Spinal cord (tissue), 10 donors: ENCODE data around the gene KIF20A. TPM values are rescaled to one million over a fixed set of nuclear protein-coding genes. Genes with fewer than 3 reads are reported as not detected.
"Not testable (repeated sequence)": the region's sequence is repeated elsewhere in the genome, so short reads cannot be mapped to it uniquely, and the experiment has no call there.

Source experiments
- DNase-seq, 6 donors: peaks; one replicate each; pipeline versions ENCODE4 v3.0.0 to v3.0.0-alpha.2; 2013 to 2015; ENCODE audit warnings: low spot score in 6 of 6, low read depth in 4 of 6
- H3K27ac ChIP-seq: one replicate; pipeline ENCODE4 v1.5.1; 2013; ENCODE audit warnings: low read depth, low read length, control low read depth
- H3K27me3 ChIP-seq: one replicate; pipeline ENCODE4 v1.6.1; 2013; ENCODE audit warnings: low read length; ENCODE audit not compliant: control insufficient read depth, insufficient read depth
- H3K36me3 ChIP-seq: one replicate; pipeline ENCODE4 v1.6.1; 2013; ENCODE audit warnings: low read length; ENCODE audit not compliant: control insufficient read depth, insufficient read depth
- H3K4me1 ChIP-seq: one replicate; pipeline ENCODE4 v1.6.1; 2013; ENCODE audit warnings: low read length; ENCODE audit not compliant: control insufficient read depth, insufficient read depth
- H3K4me3 ChIP-seq: one replicate; pipeline ENCODE4 v1.5.1; 2013; ENCODE audit warnings: low read depth, low read length, control low read depth
- H3K9me3 ChIP-seq: one replicate; pipeline ENCODE4 v1.6.1; 2013; ENCODE audit warnings: low read length; ENCODE audit not compliant: control insufficient read depth, insufficient read depth
- WGBS: methylation state at CpG from one replicate; pipeline ENCODE4 v1.1.5; 2013; ENCODE audit warnings: missing lambda C conversion rate; ENCODE audit not compliant: insufficient coverage; 5-methylcytosine and 5-hydroxymethylcytosine counted together
- long read RNA-seq, 4 donors: transcript quantifications; one replicate each; lab custom pipeline, GENCODE V29; 2026
- polyA plus RNA-seq, 2 donors: library from polyadenylated mRNA; unstranded; fragments of 120-200 nt; gene quantifications; one replicate each; pipeline ENCODE4 v1.2.1, GENCODE V29; 2013; ENCODE audit not compliant: insufficient read length in 2 of 2
- total RNA-seq, 2 donors: library from RNA; depleted of rRNA in 1 of 2; stranded (reverse); fragments of 120-200 nt in 1 of 2; fragments of >200 nt in 1 of 2; gene quantifications; one replicate each; pipeline versions ENCODE4 v1.2.3 to v1.2.4, GENCODE V29; 2013 to 2014
- donor health status: healthy.

KIF20A gene
- 10 to 100 TPM; 13.5 to 18.7 TPM for total RNA-seq
- polyA plus RNA-seq = 10 to 100 TPM; 11.5 to 14.0 TPM
- long read RNA-seq, donor 1, partial matches to known transcripts = 17 of 30 reads
- long read RNA-seq, donor 1, other reads (novel, unspliced or antisense) = 12 of 30 reads
- long read RNA-seq, donor 2, partial matches to known transcripts = 0 of 1 reads
- long read RNA-seq, donor 2, other reads (novel, unspliced or antisense) = 0 of 1 reads
- long read RNA-seq, donor 3, partial matches to known transcripts = 34 of 35 reads
- long read RNA-seq, donor 3, other reads (novel, unspliced or antisense) = 0 of 35 reads
- long read RNA-seq, donor 4, partial matches to known transcripts = 0 of 3 reads
- long read RNA-seq, donor 4, other reads (novel, unspliced or antisense) = 0 of 3 reads

DNA sequence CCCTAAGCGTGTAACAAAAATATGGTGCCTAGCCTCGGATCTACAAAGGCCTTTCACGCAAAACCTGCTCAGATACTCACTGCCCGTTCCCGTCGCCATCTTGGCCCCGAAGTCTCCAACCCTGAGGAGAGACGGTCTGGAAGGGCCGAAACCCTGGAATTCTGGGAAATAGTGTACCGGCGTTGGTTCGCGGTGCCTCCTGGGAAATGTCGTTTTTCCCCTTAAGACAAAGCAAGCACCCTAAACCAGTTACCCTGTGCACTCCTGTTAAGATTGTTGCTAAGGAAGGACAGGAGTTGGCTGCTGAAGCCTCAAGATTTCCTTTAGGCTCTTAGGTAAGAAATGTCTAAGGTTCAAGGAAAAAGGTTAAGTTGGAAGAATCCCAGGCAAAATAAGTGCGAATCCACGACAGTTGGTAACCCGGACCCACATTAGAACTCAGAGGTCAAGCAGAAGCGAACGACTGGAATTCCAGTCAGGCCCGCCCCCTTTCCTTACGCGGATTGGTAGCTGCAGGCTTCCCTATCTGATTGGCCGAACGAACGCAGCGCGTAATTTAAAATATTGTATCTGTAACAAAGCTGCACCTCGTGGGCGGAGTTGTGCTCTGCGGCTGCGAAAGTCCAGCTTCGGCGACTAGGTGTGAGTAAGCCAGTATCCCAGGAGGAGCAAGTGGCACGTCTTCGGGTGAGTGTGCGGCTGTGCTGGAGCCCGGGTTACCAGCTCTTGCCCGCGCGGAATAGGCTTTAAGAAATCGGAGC is at the start of gene KIF20A, which contains the start of gene BRD8:
Gene KIF20A, plus strand, starts transcription at position 597 of the 761 bp plus-strand sequence. CDS start 569 bp downstream, outside the sequence.
Gene BRD8, minus strand, starts transcription at position 115 of the 761 bp plus-strand sequence. Its CDS starts 16 bp downstream, at position 99.
- Histone ChIP-seq H3K4me1 (peaks cover 19% of the 10 kb centered on the region), H3K27ac (peak within 1 kb of the TSS; percentile 94), H3K4me3 (peak within 1 kb of the TSS; percentile 95), H3K36me3 (peaks cover 30% of the 10 kb centered on the region), H3K27me3 (no peaks in the 10 kb centered on the region), H3K9me3 (no peaks in the 10 kb centered on the region)
- WGBS = 0% methylated on average over 32 of the region's 41 CpGs
- DNase-seq = peak; percentile 93 to 99 (median 97)

DNA sequence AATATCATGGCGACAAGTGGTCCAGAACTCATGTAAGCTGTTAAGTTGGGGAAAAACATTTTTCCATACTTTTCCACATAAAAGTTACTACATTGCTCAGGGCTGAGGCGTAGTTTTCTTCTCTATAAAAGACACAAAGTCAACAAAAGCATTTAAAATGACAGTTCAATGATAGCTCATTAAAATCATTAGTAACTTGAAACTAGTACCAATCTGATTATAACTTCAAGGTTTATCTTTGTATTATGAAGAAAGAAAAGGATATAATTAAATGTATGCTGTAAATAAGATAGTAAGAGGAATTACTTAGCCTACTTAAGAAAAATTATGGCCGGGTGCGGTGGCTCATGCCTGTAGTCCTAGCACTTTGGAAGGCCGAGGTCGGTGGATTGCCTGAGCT is 49.6 kb upstream of the KIF20A start:
- no peak for DNase-seq
- no peak overlapping the region for H3K4me3 ChIP-seq
- no peaks in the 10 kb centered on the region for H3K27me3 ChIP-seq
- 92% methylated on average over 4 of the region's 6 CpGs for WGBS
- H3K27ac ChIP-seq = no peak overlapping the region
- H3K36me3 ChIP-seq = no peaks in the 10 kb centered on the region
- H3K4me1 ChIP-seq = no peaks in the 10 kb centered on the region
- H3K9me3 ChIP-seq = no peaks in the 10 kb centered on the region

DNA sequence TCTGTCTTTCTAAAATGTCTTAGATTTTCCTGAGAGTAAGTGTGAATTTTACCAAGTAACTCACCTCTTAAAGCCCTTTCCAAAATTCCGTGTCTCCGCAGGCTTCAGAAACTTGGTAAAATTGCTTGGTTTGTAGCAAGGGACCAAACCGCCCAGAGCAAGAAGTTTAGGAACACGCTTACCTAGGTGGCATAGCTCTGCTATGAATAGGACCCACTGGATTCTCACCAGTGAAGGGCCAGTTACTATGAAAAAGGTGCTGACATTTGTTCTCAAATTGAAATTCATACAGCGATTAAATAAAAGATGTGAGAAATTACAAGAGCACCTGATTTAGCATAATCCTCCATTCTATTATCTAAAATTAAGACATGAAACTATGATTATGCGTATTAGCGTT is 46.4 kb upstream of the KIF20A start:
- WGBS = 83% methylated on average over 2 of the region's 7 CpGs
- Histone ChIP-seq H3K36me3 (no peaks in the 10 kb centered on the region), H3K4me3 (no peak overlapping the region), H3K4me1 (no peaks in the 10 kb centered on the region), H3K27ac (no peak overlapping the region), H3K9me3 (no peaks in the 10 kb centered on the region), H3K27me3 (no peaks in the 10 kb centered on the region)
- DNase-seq = no peak

DNA sequence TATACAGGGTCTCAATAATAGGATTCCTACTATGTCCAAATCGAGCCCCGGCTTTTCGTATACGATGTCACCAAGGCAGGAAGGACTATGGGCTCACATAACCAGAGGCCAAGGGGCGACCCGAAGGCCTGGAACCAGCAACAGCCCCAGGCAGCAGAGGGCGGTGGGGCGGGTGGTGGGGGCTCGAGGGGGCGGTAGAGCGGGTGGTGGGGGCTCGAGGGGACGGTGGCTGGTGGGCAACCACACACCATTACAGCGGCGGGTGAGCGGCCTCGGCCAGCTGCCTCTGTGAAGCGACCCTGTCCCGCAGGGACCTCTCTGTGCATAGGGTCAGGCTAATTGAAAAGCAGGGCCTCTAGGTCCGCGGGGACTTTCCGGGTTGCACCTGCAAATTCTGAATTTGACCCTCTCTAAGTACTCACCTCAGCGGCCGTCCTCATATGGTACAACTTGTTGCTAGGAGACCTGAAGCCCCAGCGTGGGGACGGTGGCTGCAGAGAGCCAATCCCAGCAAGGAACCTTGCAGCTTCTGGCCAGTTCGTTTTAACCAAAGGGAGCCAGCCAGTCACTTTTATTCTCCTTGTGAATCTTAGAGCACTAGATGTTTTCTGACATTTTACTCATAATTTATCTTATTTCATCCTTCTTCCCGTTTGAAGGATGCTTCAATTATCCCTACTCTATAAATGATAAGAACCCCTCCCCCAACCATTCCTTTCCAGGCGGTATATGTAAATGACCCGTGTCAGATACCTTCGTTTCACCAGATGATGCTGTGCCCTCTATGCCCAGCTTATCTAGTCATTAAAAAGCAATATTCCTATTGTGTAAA is 39.7 kb upstream of the KIF20A start, which contains the start of gene NME5:
Gene NME5, minus strand, starts transcription at position 480 of the 832 bp plus-strand sequence. CDS start 648 bp downstream, outside the sequence.
- H3K4me3 ChIP-seq = peak within 1 kb of the TSS; percentile 77
- no peaks in the 10 kb centered on the region for H3K4me1 ChIP-seq
- H3K27me3 ChIP-seq = no peaks in the 10 kb centered on the region
- peak; percentile 72 to 95 (median 80) for DNase-seq
- H3K36me3 ChIP-seq = no peaks in the 10 kb centered on the region
- H3K9me3 ChIP-seq = no peaks in the 10 kb centered on the region
- no peak within 1 kb of the TSS for H3K27ac ChIP-seq
- WGBS = under 1% methylated on average over 21 of the region's 31 CpGs

DNA sequence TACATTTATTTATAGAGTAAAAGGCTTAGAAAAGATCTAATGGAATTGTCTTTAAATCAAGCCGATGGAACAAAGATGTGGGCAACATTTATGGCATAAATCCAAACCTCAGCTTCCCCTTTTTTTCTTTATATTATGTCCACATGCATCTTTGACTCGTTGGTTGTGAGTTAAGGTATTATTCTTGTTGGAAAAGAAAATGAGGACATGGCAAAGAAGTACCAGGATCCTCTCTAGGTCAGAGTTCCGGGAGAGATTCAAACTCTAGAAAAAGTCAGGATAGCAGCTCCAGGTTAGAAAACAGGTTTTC is 39.2 kb upstream of the KIF20A start:
- 83% methylated on average over 1 of the region's 3 CpGs for WGBS
- DNase-seq = no peak
- no peaks in the 10 kb centered on the region for H3K27me3 ChIP-seq
- H3K27ac ChIP-seq = no peak overlapping the region
- H3K36me3 ChIP-seq = no peaks in the 10 kb centered on the region
- H3K9me3 ChIP-seq = no peaks in the 10 kb centered on the region
- peak overlapping the region; percentile 77 for H3K4me3 ChIP-seq
- H3K4me1 ChIP-seq = no peaks in the 10 kb centered on the region

DNA sequence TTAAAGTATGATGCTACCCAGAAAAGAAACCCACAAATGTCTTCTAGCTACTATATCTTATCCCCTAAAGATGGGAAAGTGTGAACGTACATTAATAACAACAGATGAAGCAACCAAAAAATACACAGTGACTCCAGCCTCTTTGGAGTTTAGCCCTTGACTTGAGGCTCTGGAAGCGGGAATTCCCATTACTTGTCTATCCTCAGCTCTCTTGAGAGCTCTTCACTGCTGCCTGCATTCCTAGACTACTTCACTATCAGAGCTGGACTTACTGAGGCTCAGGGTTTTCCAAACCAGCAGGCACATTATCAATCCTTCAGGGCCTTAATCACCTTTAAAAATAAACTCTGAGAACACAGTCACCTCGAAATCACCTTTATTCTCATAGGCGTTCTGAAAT is 38.6 kb upstream of the KIF20A start:
- H3K27me3 ChIP-seq = no peaks in the 10 kb centered on the region
- DNase-seq = no peak

DNA sequence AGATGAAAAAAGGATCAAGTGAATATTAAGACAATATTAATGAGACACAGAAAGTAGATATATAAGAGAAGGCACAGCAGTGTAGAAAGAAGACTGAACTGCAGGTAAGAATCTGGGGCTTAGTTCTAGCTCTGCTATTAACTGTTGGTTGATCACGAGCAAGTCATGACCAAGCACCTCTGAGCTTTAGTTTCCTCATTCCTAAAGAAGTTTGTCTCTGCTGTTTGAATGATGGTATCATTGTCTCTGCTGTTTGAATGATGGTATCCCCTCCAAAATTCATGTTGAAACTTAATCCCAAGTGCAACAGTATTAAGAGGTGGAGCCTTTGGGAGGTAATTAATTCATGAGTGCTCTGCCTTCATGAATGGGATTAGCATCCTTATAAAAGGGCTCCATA is 37.2 kb upstream of the KIF20A start:
- DNase-seq = no peak
- no peaks in the 10 kb centered on the region for H3K27me3 ChIP-seq
- no peaks in the 10 kb centered on the region for H3K4me1 ChIP-seq
- H3K9me3 ChIP-seq = no peaks in the 10 kb centered on the region
- no peak overlapping the region for H3K27ac ChIP-seq
- no peaks in the 10 kb centered on the region for H3K36me3 ChIP-seq
- no peak overlapping the region for H3K4me3 ChIP-seq
- WGBS = no CpG with 5 or more reads among the region's 1 CpG

More for the DNA sequence above, 38.6 kb upstream of the KIF20A start:
- 90% methylated on average over 3 of the region's 4 CpGs for WGBS
- H3K36me3 ChIP-seq = no peaks in the 10 kb centered on the region
- no peak overlapping the region for H3K27ac ChIP-seq
- no peaks in the 10 kb centered on the region for H3K9me3 ChIP-seq
- H3K4me1 ChIP-seq = no peaks in the 10 kb centered on the region
- H3K4me3 ChIP-seq = no peak overlapping the region

DNA sequence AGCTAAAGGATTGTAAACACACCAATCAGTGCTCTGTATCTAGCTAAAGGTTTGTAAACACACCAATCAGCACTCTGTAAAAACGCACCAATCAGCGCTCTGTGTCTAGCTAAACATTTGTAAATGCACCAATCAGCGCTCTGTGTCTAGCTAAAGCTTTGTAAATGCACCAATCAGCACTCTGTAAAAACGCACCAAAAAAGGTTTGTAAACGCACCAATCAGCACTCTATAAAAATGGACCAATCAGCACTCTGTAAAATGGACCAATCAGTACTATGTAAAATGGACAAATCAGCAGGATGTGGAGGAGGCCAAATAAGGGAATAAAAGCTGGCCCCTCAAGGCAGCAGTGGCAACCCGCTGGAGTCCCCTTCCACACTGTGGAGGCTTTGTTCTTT is 35.3 kb upstream of the KIF20A start:
- H3K9me3 ChIP-seq, H3K4me3 ChIP-seq, H3K36me3 ChIP-seq, DNase-seq, H3K4me1 ChIP-seq, H3K27ac ChIP-seq, H3K27me3 ChIP-seq: not testable (repeated sequence)
- WGBS = 87% methylated on average over 5 of the region's 6 CpGs

DNA sequence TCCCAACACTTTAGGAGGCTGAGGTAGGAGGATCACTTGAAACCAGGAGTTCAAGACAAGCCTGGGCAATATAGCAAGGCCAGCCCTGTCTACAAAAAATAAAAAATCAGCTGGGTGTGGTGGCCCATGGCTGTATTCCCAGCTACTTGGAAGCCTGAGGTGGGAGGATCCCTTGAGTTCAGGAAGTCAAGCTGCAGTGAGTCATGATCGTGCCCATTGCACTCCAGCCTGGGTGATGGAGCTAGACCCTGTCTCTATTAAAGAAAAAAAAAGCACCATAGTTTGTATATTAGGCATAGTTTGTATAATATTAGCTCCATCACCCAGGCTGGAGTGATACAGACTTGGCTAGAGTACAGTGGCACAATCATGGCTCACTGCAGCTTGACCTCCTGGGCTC is 30.1 kb upstream of the KIF20A start:
- no peaks in the 10 kb centered on the region for H3K9me3 ChIP-seq
- no peak overlapping the region for H3K27ac ChIP-seq
- H3K4me3 ChIP-seq = no peak overlapping the region
- 67% methylated on average over 1 of the region's 1 CpG for WGBS
- no peaks in the 10 kb centered on the region for H3K4me1 ChIP-seq
- DNase-seq = no peak
- H3K36me3 ChIP-seq = no peaks in the 10 kb centered on the region
- no peaks in the 10 kb centered on the region for H3K27me3 ChIP-seq
